HepG2 (cell line): ENCODE data around the gene VMO1. TPM values are rescaled to one million over a fixed set of nuclear protein-coding genes. Genes with fewer than 3 reads are reported as not detected.

Source experiments
- AKAP8 ChIP-seq: sonication (generic); formaldehyde crosslinking; IDR thresholded peaks from 2 replicates; pipeline ENCODE4 v1.5.1; 2020; ENCODE audit warnings: mild to moderate bottlenecking, missing genetic modification reagents
- CREB1 ChIP-seq, 2 experiments: fragments of 450-650 bp in 1 of 2; IDR thresholded peaks; 2 replicates each; pipeline ENCODE4 v1.6.1; 2016 to 2017; ENCODE audit warnings: control low read depth in 1 of 2, mild to moderate bottlenecking in 1 of 2, missing compliant biosample characterization in 1 of 2, missing genetic modification characterization in 1 of 2
- KAT2B ChIP-seq: fragments of 150-350 bp; IDR thresholded peaks from 2 replicates; pipeline ENCODE4 v1.6.1; 2014; ENCODE audit warnings: low read depth, low read length, borderline replicate concordance
- MLLT10 ChIP-seq: sonication (generic); formaldehyde crosslinking; IDR thresholded peaks from 2 replicates; pipeline ENCODE4 v1.4.0; 2020; ENCODE audit warnings: missing genetic modification reagents
- MYC ChIP-seq: sonication (generic); formaldehyde crosslinking; IDR thresholded peaks from 2 replicates; pipeline ENCODE4 v1.9.0; 2021; ENCODE audit warnings: missing genetic modification reagents, borderline replicate concordance
- ZBTB44 ChIP-seq: sonication (generic); formaldehyde crosslinking; IDR thresholded peaks from 2 replicates; pipeline ENCODE4 v1.4.0; 2020; ENCODE audit warnings: missing genetic modification reagents
- ZNF44 ChIP-seq: sonication (generic); formaldehyde crosslinking; IDR thresholded peaks from 2 replicates; pipeline ENCODE4 v1.5.1; 2020; ENCODE audit warnings: mild to moderate bottlenecking, missing genetic modification reagents
- polyA plus RNA-seq, 8 experiments: library from polyadenylated mRNA; depleted of rRNA in 3 of 8; stranded (reverse) in 7 of 8; unstranded in 1 of 8; fragments of >200 nt; fragmentation: Illumina TruSeq in 4 of 8; extraction: Trizol in 4 of 8; gene quantifications; 2 replicates each; pipeline versions ENCODE4 v1.2.1 to v1.2.3, GENCODE V29; 2011 to 2016; ENCODE audit warnings: low read depth in 4 of 8, missing spikeins in 1 of 8, mixed read lengths in 1 of 8; ENCODE audit not compliant: insufficient read depth in 1 of 8
- total RNA-seq, 5 experiments: library from RNA; depleted of rRNA; stranded (reverse); fragments of >200 nt; fragmentation: Illumina TruSeq; extraction: Trizol; gene quantifications; 2 replicates each; pipeline ENCODE4 v1.2.3, GENCODE V29; 2016; ENCODE audit warnings: low read depth in 1 of 5
- TF ChIP-seq, protein P1 (sequence below): sonication (generic); formaldehyde crosslinking; IDR thresholded peaks from 2 replicates; pipeline ENCODE4 v1.4.0; 2020; ENCODE audit warnings: missing genetic modification reagents, borderline replicate concordance

VMO1 gene
- total and polyA plus RNA-seq, 2 of the 13 experiments (the other 11 are each of a cell fraction or from before 2014, with no cell fraction given) = not detected

GRCh38 chr17:4771519-4772234, 14.5 kb downstream of the VMO1 start, which contains the start of gene TM4SF5 (continued):
- TF ChIP-seq, protein P1, sequence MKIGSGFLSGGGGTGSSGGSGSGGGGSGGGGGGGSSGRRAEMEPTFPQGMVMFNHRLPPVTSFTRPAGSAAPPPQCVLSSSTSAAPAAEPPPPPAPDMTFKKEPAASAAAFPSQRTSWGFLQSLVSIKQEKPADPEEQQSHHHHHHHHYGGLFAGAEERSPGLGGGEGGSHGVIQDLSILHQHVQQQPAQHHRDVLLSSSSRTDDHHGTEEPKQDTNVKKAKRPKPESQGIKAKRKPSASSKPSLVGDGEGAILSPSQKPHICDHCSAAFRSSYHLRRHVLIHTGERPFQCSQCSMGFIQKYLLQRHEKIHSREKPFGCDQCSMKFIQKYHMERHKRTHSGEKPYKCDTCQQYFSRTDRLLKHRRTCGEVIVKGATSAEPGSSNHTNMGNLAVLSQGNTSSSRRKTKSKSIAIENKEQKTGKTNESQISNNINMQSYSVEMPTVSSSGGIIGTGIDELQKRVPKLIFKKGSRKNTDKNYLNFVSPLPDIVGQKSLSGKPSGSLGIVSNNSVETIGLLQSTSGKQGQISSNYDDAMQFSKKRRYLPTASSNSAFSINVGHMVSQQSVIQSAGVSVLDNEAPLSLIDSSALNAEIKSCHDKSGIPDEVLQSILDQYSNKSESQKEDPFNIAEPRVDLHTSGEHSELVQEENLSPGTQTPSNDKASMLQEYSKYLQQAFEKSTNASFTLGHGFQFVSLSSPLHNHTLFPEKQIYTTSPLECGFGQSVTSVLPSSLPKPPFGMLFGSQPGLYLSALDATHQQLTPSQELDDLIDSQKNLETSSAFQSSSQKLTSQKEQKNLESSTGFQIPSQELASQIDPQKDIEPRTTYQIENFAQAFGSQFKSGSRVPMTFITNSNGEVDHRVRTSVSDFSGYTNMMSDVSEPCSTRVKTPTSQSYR = peak; percentile 54; the same call in 1 of the 2 replicates
- TF ChIP-seq CREB1 (IDR thresholded peaks at IDR 0.05) (no peak), CREB1 (CRISPR knock-in tag; IDR thresholded peaks at IDR 0.05) (no peak), KAT2B (no peak), MLLT10 (no peak), ZBTB44 (CRISPR knock-in tag) (peak; percentile 45; the same call in 1 of the 2 replicates), AKAP8 (CRISPR knock-in tag) (no peak; the same call in 1 of the 2 replicates), ZNF44 (CRISPR knock-in tag) (no peak), MYC (peak; percentile 93)
